Measurements from ENCODE around the gene SNX27.
A peak's percentile ranks its signal among the peaks of the same experiment; 100 is the strongest.

The SNX27 gene

GRCh38 chr1:151692226-151692625 lies 80.4 kb downstream of the SNX27 start:
- Histone ChIP-seq H3K27ac (ENCODE audit: insufficient read depth in 1 of 2, low read depth in 1 of 2, low read length in 2 of 2, poor library complexity in 1 of 2, severe bottlenecking in 2 of 2) (peak overlapping the region in 1 of 2 experiments; percentile 56), H3K4me1 (ENCODE audit: control extremely low read depth in 1 of 4, control insufficient read depth in 4 of 4, insufficient read depth in 4 of 4, low read length in 3 of 4) (peaks cover 0 to 10% (median 8%) of the 10 kb centered on the region in 4 experiments), H3K9me3 (ENCODE audit: control extremely low read depth in 1 of 5, control insufficient read depth in 4 of 5, insufficient read depth in 2 of 5, low read depth in 1 of 5, low read length in 4 of 5) (no peaks in the 10 kb centered on the region), H3K27me3 (replicated peaks in 2 of 5; ENCODE audit: control insufficient read depth in 4 of 5, insufficient read depth in 5 of 5, low read length in 4 of 5) (no peaks in the 10 kb centered on the region), H3K36me3 (ENCODE audit: control insufficient read depth in 4 of 4, insufficient read depth in 4 of 4, low read length in 3 of 4) (peaks cover 12 to 37% (median 19%) of the 10 kb centered on the region in 4 experiments), H3K4me3 (ENCODE audit: control insufficient read depth in 1 of 7, extremely low read depth in 1 of 7, insufficient read depth in 4 of 7, low read depth in 2 of 7, low read length in 6 of 7) (peak overlapping the region in 1 of 7 experiments; percentile 23)
- 92% methylated on average over 2 of the region's 3 CpGs for WGBS (ENCODE audit: insufficient coverage)
- peak; percentile 14 to 70 (median 54) for DNase-seq
- CTCF ChIA-PET, result interaction anchor here (0.6 to 0.8 kb wide), 2 partner anchors 31 to 186 kb away, joined by 3 to 4 read pairs; no protein-coding TSS in a partner anchor
- POLR2A ChIA-PET, result interaction anchor here (0.7 kb wide), 1 partner anchor 82 kb away, joined by 4 read pairs; no protein-coding TSS in a partner anchor

GRCh38 chr1:151693057-151693651 lies 81.3 kb downstream of the SNX27 start:
- peaks cover 12 to 43% (median 25%) of the 10 kb centered on the region in 4 experiments for H3K36me3 ChIP-seq (ENCODE audit: control insufficient read depth in 4 of 4, insufficient read depth in 4 of 4, low read length in 3 of 4)
- peaks cover 0 to 10% (median 8%) of the 10 kb centered on the region in 4 experiments for H3K4me1 ChIP-seq (ENCODE audit: control extremely low read depth in 1 of 4, control insufficient read depth in 4 of 4, insufficient read depth in 4 of 4, low read length in 3 of 4)
- no peaks in the 10 kb centered on the region for H3K27me3 ChIP-seq (replicated peaks in 2 of 5; ENCODE audit: control insufficient read depth in 4 of 5, insufficient read depth in 5 of 5, low read length in 4 of 5)
- CTCF ChIA-PET, result interaction anchor here (0.8 to 1.8 kb wide), 7 partner anchors 24 to 153 kb away, joined by 3 to 5 read pairs (median 3); partner anchors contain the start of genes CELF3 and RIIAD1
- WGBS (ENCODE audit: insufficient coverage), result 100% methylated on average over 4 of the region's 4 CpGs
- peak overlapping the region in 1 of 2 experiments; percentile 25 for H3K27ac ChIP-seq (ENCODE audit: insufficient read depth in 1 of 2, low read depth in 1 of 2, low read length in 2 of 2, poor library complexity in 1 of 2, severe bottlenecking in 2 of 2)
- H3K9me3 ChIP-seq (ENCODE audit: control extremely low read depth in 1 of 5, control insufficient read depth in 4 of 5, insufficient read depth in 2 of 5, low read depth in 1 of 5, low read length in 4 of 5), result no peaks in the 10 kb centered on the region
- POLR2A ChIA-PET, result no interaction called here
- H3K4me3 ChIP-seq (ENCODE audit: control insufficient read depth in 1 of 7, extremely low read depth in 1 of 7, insufficient read depth in 4 of 7, low read depth in 2 of 7, low read length in 6 of 7), result no peak overlapping the region
- peak; percentile 22 to 43 (median 27) for DNase-seq

DNA sequence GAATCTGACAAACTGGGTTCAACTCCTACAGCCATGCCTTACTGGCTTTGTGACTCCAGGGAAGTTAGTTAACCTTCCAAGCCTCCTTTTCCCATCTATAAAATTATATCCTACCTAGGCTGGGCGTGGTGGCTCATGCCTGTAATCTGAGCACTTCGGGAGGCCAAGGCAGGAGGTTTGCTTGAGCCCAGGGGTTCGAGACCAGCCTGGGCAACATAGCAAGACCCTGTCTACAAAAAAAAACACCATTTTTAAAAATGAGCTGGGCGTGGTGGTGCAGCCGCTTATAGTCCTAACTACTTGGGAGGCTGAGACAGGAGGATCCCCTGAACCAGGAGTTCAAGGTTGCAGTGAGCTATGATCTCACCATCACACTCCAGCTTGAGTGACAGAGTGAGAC lies 89.7 kb downstream of the SNX27 start:
- ChIA-PET CTCF (no interaction called here), POLR2A (interaction anchor here (0.6 kb wide), 1 partner anchor 35 kb away, joined by 4 read pairs; no protein-coding TSS in a partner anchor)
- no peaks in the 10 kb centered on the region for H3K9me3 ChIP-seq (ENCODE audit: control extremely low read depth in 1 of 5, control insufficient read depth in 4 of 5, insufficient read depth in 2 of 5, low read depth in 1 of 5, low read length in 4 of 5)
- H3K36me3 ChIP-seq (ENCODE audit: control insufficient read depth in 4 of 4, insufficient read depth in 4 of 4, low read length in 3 of 4), result peaks cover 8 to 29% (median 18%) of the 10 kb centered on the region in 4 experiments
- WGBS (ENCODE audit: insufficient coverage), result 87% methylated on average over 4 of the region's 5 CpGs
- H3K27ac ChIP-seq (ENCODE audit: insufficient read depth in 1 of 2, low read depth in 1 of 2, low read length in 2 of 2, poor library complexity in 1 of 2, severe bottlenecking in 2 of 2), result no peak overlapping the region
- H3K4me3 ChIP-seq (ENCODE audit: control insufficient read depth in 1 of 7, extremely low read depth in 1 of 7, insufficient read depth in 4 of 7, low read depth in 2 of 7, low read length in 6 of 7), result no peak overlapping the region
- no peaks in the 10 kb centered on the region for H3K27me3 ChIP-seq (replicated peaks in 2 of 5; ENCODE audit: control insufficient read depth in 4 of 5, insufficient read depth in 5 of 5, low read length in 4 of 5)
- no peak for DNase-seq
- peaks cover 0 to 18% (median 17%) of the 10 kb centered on the region in 4 experiments for H3K4me1 ChIP-seq (ENCODE audit: control extremely low read depth in 1 of 4, control insufficient read depth in 4 of 4, insufficient read depth in 4 of 4, low read length in 3 of 4)

DNA sequence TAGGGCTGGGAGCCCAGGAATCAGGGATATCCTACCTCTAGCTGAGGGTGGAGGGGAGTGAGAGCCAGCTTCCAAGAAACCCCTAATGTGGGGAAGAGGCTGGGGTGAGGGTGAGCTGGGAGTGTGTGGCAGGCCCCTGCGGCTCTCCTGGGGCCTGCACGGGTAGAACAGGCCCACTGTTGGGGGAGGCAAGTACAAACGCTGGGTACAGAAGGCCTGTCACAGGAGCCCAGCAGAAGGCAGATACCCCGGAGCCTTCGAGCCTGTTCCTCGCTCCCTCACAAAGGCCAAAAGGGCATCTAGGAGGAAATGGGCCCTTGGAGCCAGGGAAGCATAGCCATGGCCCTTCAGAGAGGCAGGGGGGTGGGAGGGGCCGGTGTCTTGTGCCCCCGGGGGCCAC lies 91.1 kb downstream of the SNX27 start:
- ChIA-PET CTCF (no interaction called here), POLR2A (no interaction called here)
- Histone ChIP-seq H3K27me3 (replicated peaks in 2 of 5; ENCODE audit: control insufficient read depth in 4 of 5, insufficient read depth in 5 of 5, low read length in 4 of 5) (no peaks in the 10 kb centered on the region), H3K27ac (ENCODE audit: insufficient read depth in 1 of 2, low read depth in 1 of 2, low read length in 2 of 2, poor library complexity in 1 of 2, severe bottlenecking in 2 of 2) (no peak overlapping the region), H3K36me3 (ENCODE audit: control insufficient read depth in 4 of 4, insufficient read depth in 4 of 4, low read length in 3 of 4) (peaks cover 4 to 20% (median 13%) of the 10 kb centered on the region in 4 experiments), H3K4me3 (ENCODE audit: control insufficient read depth in 1 of 7, extremely low read depth in 1 of 7, insufficient read depth in 4 of 7, low read depth in 2 of 7, low read length in 6 of 7) (no peak overlapping the region), H3K9me3 (ENCODE audit: control extremely low read depth in 1 of 5, control insufficient read depth in 4 of 5, insufficient read depth in 2 of 5, low read depth in 1 of 5, low read length in 4 of 5) (no peaks in the 10 kb centered on the region), H3K4me1 (ENCODE audit: control extremely low read depth in 1 of 4, control insufficient read depth in 4 of 4, insufficient read depth in 4 of 4, low read length in 3 of 4) (peaks cover 0 to 27% (median 24%) of the 10 kb centered on the region in 4 experiments)
- DNase-seq, result no peak
- 46% methylated on average over 8 of the region's 8 CpGs for WGBS (ENCODE audit: insufficient coverage)

DNA sequence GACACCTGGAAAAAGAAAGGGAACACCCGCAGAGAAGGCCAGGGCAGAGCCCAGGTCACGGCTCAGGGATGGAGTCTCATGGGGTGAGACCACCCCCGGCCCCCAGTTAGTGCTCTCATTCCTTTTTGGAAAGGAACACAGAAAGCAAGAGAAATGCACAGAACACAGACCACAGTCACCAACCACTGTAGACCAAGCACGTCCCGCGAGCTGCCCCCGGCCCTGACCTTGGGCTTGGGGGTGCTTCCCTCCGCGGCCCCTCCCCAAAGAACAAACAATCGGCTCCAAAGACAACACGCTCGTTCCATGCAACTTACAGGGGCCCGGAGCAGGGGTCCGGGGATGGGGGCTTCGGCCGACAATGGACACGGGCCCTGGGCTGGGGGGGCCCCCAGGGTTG lies 92.0 kb downstream of the SNX27 start:
- H3K4me3 ChIP-seq (ENCODE audit: control insufficient read depth in 1 of 7, extremely low read depth in 1 of 7, insufficient read depth in 4 of 7, low read depth in 2 of 7, low read length in 6 of 7), result peak overlapping the region in 4 of 7 experiments; percentile 11 to 45 (median 14)
- no peaks in the 10 kb centered on the region for H3K27me3 ChIP-seq (replicated peaks in 2 of 5; ENCODE audit: control insufficient read depth in 4 of 5, insufficient read depth in 5 of 5, low read length in 4 of 5)
- H3K4me1 ChIP-seq (ENCODE audit: control extremely low read depth in 1 of 4, control insufficient read depth in 4 of 4, insufficient read depth in 4 of 4, low read length in 3 of 4), result peaks cover 0 to 27% (median 24%) of the 10 kb centered on the region in 4 experiments
- peaks cover 0 to 14% (median 10%) of the 10 kb centered on the region in 4 experiments for H3K36me3 ChIP-seq (ENCODE audit: control insufficient read depth in 4 of 4, insufficient read depth in 4 of 4, low read length in 3 of 4)
- no peak for DNase-seq
- no peak overlapping the region for H3K27ac ChIP-seq (ENCODE audit: insufficient read depth in 1 of 2, low read depth in 1 of 2, low read length in 2 of 2, poor library complexity in 1 of 2, severe bottlenecking in 2 of 2)
- ChIA-PET POLR2A (no interaction called here), CTCF (no interaction called here)
- H3K9me3 ChIP-seq (ENCODE audit: control extremely low read depth in 1 of 5, control insufficient read depth in 4 of 5, insufficient read depth in 2 of 5, low read depth in 1 of 5, low read length in 4 of 5), result no peaks in the 10 kb centered on the region
- WGBS (ENCODE audit: insufficient coverage), result 27% methylated on average over 11 of the region's 17 CpGs

GRCh38 chr1:151704246-151704645 lies 92.4 kb downstream of the SNX27 start:
- Histone ChIP-seq H3K4me3 (ENCODE audit: control insufficient read depth in 1 of 7, extremely low read depth in 1 of 7, insufficient read depth in 4 of 7, low read depth in 2 of 7, low read length in 6 of 7) (no peak overlapping the region), H3K27me3 (replicated peaks in 2 of 5; ENCODE audit: control insufficient read depth in 4 of 5, insufficient read depth in 5 of 5, low read length in 4 of 5) (no peaks in the 10 kb centered on the region), H3K36me3 (ENCODE audit: control insufficient read depth in 4 of 4, insufficient read depth in 4 of 4, low read length in 3 of 4) (peaks cover 0 to 10% (median 8%) of the 10 kb centered on the region in 4 experiments), H3K27ac (ENCODE audit: insufficient read depth in 1 of 2, low read depth in 1 of 2, low read length in 2 of 2, poor library complexity in 1 of 2, severe bottlenecking in 2 of 2) (no peak overlapping the region), H3K9me3 (ENCODE audit: control extremely low read depth in 1 of 5, control insufficient read depth in 4 of 5, insufficient read depth in 2 of 5, low read depth in 1 of 5, low read length in 4 of 5) (no peaks in the 10 kb centered on the region), H3K4me1 (ENCODE audit: control extremely low read depth in 1 of 4, control insufficient read depth in 4 of 4, insufficient read depth in 4 of 4, low read length in 3 of 4) (peaks cover 0 to 27% (median 24%) of the 10 kb centered on the region in 4 experiments)
- POLR2A ChIA-PET, result no interaction called here
- CTCF ChIA-PET, result interaction anchor here (1.1 kb wide), 1 partner anchor 18 kb away, joined by 3 read pairs; no protein-coding TSS in a partner anchor
- DNase-seq, result no peak
- 100% methylated on average over 3 of the region's 4 CpGs for WGBS (ENCODE audit: insufficient coverage)

DNA sequence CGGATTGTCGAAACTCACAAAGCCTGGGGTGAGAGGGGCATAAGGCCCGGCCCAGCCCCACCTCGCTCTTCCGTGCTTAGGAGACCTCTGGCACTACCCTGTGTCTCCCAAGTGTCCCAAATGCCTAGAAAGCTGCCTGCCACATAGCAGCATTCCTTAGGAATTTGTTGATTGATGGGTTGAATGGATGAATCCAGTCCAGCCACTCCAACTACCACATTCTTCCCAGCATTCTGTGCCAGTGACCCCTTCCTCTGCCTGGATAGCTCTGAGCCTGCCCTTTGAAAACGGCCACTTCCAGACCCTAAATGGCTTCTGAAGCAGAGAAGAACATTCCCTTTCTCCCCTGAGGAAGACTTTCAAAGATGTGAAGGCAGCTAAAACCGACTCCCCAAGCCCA lies 93.3 kb downstream of the SNX27 start:
- no peak overlapping the region for H3K27ac ChIP-seq (ENCODE audit: insufficient read depth in 1 of 2, low read depth in 1 of 2, low read length in 2 of 2, poor library complexity in 1 of 2, severe bottlenecking in 2 of 2)
- no peak overlapping the region for H3K4me3 ChIP-seq (ENCODE audit: control insufficient read depth in 1 of 7, extremely low read depth in 1 of 7, insufficient read depth in 4 of 7, low read depth in 2 of 7, low read length in 6 of 7)
- CTCF ChIA-PET, result interaction anchor here (1.1 kb wide), 1 partner anchor 17 kb away, joined by 3 read pairs; no protein-coding TSS in a partner anchor
- H3K36me3 ChIP-seq (ENCODE audit: control insufficient read depth in 4 of 4, insufficient read depth in 4 of 4, low read length in 3 of 4), result peaks cover 0 to 7% (median 1%) of the 10 kb centered on the region in 4 experiments
- H3K27me3 ChIP-seq (replicated peaks in 2 of 5; ENCODE audit: control insufficient read depth in 4 of 5, insufficient read depth in 5 of 5, low read length in 4 of 5), result no peaks in the 10 kb centered on the region
- no peaks in the 10 kb centered on the region for H3K9me3 ChIP-seq (ENCODE audit: control extremely low read depth in 1 of 5, control insufficient read depth in 4 of 5, insufficient read depth in 2 of 5, low read depth in 1 of 5, low read length in 4 of 5)
- WGBS (ENCODE audit: insufficient coverage), result 100% methylated on average over 1 of the region's 7 CpGs
- no peak for DNase-seq
- peaks cover 0 to 27% (median 24%) of the 10 kb centered on the region in 4 experiments for H3K4me1 ChIP-seq (ENCODE audit: control extremely low read depth in 1 of 4, control insufficient read depth in 4 of 4, insufficient read depth in 4 of 4, low read length in 3 of 4)
- POLR2A ChIA-PET, result no interaction called here

Measured in common myeloid progenitor, CD34-positive (primary cell).